HG03432 (cell line): ENCODE results near the gene MKRN3.
"Not testable (repeated sequence)": the region's sequence is repeated elsewhere in the genome, so short reads cannot be mapped to it uniquely, and the experiment has no call there.

Experiments
- ATAC-seq: cut with Tn5 transposase; IDR thresholded peaks from one replicate; pipeline ENCODE4 v1.9.1; 2021; ENCODE audit warnings: mild to moderate bottlenecking, moderate library complexity; ENCODE audit not compliant: unreplicated experiment

The MKRN3 gene

DNA sequence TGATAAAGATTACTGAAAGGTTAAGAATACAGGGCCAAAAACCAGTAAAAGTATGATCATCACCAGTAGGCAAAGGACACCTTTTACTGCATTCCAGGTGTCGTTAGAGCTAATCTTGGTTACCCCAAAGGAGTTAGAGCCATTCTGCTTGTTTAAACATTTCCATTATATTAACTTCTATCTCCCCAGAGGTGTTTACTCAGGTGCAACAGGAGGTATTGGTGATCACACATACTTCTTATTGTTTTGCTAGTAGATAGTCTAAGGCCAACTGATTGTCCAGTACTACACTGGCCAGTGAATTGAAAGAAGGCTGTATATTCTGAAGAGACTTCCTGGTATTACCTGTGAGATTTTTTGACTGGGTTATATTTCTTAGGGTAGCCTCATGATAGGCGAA lies 22.8 kb downstream of the MKRN3 start:
- no peak for ATAC-seq

DNA sequence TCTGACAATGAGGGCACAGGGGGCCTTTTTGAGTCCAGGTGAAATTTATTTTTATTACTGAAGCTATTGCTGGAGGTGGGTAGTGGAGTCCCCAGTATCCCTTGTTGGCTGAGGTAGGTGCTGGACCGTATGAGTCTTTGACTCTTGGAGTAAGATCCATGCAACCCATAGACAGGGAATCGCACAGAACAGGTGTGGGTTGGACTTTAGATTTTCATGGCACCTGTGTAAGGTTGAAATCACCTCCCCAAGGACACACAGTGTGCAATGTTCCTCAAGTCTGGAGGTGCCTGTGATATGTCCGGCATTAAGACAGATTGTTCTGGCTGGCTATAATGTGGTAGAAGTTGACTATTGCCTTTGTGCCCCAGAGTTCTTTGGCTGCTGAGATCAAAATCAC lies 23.5 kb downstream of the MKRN3 start:
- no peak for ATAC-seq

DNA sequence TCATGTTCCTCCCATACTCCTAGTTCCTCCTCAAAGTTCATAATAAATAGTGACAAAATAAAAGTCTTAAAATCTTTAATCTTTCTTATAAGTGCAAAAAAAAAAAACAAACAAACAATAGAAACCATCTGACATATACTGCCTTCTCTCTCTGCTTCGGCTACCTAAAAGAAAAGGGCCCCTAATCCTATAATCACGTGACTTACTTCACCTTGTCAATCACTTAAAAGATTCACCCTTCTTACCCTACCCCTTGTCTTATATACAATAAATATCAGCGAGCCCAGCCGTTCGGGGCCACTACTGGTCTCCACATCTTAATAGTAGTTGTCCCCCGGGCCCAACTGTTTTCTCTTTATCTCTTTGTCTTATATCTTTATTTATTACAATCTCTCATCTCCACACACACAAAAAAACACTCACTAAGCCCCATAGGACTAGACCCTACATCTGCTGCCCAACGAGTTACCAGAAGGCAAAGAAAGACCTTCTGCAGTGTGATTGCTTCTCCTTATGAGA lies 28.8 kb downstream of the MKRN3 start:
- no peak for ATAC-seq

DNA sequence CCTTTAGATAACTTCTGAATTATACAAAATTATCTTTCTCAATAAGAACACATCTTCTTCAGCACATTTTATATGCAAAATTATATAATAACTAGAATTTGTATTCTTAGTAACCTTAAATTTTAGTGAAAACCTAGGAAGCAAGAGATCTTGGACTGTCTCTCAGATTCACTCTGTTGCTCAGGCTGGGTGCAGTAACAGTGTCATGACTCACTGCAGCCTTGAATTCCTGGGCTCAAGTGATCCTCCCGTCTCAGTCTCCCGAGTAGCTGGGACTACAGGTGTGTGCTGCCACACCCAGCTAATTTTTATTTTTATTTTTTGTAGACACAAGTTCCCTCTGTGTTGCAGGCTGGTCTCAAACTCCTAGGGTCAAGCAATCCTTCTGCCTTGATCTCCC lies 29.9 kb downstream of the MKRN3 start:
- no peak for ATAC-seq

DNA sequence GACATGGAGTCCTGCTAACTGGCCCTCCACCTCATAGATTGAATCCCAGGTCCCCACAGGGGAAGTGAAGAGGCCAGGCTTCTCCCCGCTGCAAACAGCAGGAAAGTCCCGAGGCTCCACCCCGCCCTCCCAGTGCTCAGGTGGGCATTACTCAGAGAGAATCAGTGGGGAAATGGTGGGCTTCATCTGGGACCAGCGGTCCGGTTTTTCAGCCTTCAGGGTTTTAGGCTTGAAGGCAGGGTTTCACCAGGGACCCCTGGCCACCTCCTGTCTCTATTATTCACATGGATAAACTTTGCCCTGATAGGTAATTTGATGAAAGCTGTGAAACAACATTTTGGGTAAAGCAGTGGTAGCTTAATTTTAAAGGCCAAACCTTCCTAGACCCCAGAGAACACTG lies 31.3 kb downstream of the MKRN3 start:
- ATAC-seq = no peak

DNA sequence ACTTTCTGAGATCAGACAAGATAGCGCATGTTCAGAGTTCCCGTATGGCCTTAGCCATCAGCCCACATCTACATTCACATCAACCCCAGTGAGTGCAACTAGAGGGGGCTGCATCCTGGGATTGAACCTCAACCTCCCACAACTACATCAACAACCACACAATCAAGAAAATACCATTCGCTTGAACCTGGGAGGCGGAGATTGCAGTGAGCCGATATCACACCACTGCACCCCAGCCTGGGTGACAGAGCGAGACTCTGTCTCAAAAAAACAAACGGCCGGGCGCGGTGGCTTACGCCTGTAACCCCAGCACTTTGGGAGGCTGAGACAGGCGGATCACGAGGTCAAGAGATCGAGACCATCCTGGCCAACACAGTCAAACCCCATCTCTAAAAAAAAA lies 31.8 kb downstream of the MKRN3 start:
- not testable (repeated sequence) for ATAC-seq

DNA sequence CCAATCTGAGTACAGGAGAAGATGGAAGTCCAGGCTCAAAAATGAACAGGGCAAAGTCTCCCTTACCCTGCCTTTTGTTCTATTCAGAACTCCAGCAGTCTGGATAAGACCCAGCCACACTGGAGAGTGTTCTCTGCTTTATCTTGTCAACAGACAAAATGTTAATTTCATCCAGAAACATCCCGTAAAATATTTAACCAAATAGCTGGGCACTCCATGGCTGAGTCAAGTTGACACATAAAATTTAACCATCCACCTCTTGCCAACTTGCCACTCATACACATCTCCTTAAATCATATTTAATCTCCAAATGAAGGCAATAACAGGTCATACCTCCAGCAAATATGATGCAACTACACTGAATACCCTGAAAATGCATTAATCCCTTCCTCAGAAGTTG lies 33.6 kb downstream of the MKRN3 start:
- no peak for ATAC-seq

DNA sequence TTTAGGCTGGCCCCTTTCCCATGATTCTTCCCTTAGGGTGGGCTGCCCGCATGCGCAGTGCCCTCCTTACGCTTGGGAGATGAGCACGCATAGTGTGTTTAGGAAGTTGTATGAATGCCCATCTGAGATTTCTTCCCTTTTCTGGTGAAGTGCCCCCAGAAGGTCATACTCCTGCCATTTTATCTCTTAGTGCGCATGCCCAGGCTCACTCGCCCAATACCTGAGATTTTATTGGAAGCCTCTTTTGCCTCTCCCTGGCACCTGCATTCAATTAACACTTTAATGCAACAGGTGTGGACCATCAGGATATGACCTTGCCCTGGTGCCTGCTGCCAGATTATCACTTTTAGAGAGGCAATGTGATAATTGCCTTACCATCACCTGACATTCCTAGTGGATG lies 36.6 kb downstream of the MKRN3 start:
- no peak for ATAC-seq

DNA sequence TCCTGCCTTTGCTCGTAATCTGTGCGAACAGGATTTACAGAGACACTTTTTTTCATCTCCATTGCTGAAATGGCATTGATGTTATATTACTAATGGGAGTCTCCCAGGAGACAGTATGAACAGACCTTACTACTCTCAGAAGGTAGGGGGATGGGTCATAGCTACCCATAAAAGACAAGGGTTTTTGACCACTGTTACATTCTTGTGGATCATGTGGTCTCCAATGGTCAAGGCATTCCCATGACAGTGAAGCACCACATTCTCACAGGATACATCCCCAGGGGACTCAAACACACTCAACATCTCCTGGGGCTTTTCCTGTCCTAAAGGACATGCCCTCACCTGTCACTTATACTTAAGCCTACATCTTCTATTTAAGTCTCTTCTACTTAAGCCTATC lies 40.8 kb downstream of the MKRN3 start:
- no peak for ATAC-seq

DNA sequence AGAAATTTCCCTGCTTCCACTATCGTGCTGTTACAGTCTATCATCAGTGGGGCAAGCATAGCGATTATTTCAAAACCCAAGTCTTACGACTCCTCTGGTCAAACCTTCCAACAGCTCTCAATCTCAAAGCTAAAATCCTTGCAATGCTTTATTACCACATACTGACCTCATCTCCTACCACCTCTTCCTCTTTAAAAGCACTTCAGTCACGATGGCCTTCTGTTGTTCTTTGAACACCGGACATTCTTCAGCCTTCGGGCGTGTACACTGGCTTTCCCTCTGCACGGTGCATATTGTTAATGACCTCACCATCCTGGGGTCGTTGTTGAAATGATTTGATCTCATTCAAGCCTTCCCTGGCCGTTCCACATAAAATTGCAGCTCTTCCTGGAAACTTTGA lies 51.1 kb downstream of the MKRN3 start:
- no peak for ATAC-seq
